Myocyte (in vitro differentiated cells): ENCODE results near the gene NUMA1. TPM values are rescaled to one million over a fixed set of nuclear protein-coding genes. Genes with fewer than 3 reads are reported as not detected.

Experiments
- DNase-seq: peaks from one replicate; pipeline ENCODE4 v3.0.0-alpha.2; 2012; ENCODE audit warnings: low read depth
- polyA plus RNA-seq: library from polyadenylated mRNA; unstranded; fragments of >200 nt; gene quantifications from one replicate; pipeline ENCODE4 v1.2.1, GENCODE V29; 2012; ENCODE audit warnings: missing spikeins
- total RNA-seq: library from RNA; depleted of rRNA; stranded (reverse); fragments of >200 nt; gene quantifications from 2 replicates; pipeline ENCODE4 v1.2.3, GENCODE V29; 2014

The NUMA1 gene
- total RNA-seq, result 177 and 218 TPM in 2 replicates
- polyA plus RNA-seq, result 115 TPM

GRCh38 chr11:72080326-72081183, at the start of gene NUMA1, which contains the start of gene LRRC51:
Gene NUMA1, minus strand, starts transcription at chr11:72080542. Its CDS starts 44,599 bp downstream, at chr11:72035943.
Gene LRRC51, plus strand, starts transcription at chr11:72080850. Its CDS starts 8,234 bp downstream, at chr11:72089084.
- DNase-seq, result peak; percentile 100

GRCh38 chr11:72129381-72129780, 49.0 kb upstream of the NUMA1 start:
- no peak for DNase-seq

- no peak for DNase-seq
Measured at GRCh38 chr11:72127923-72128322, 47.6 kb upstream of the NUMA1 start.

GRCh38 chr11:72125956-72126355, 45.6 kb upstream of the NUMA1 start:
- no peak for DNase-seq

- DNase-seq, result no peak
Measured at GRCh38 chr11:72124046-72124445, 43.7 kb upstream of the NUMA1 start.

- no peak for DNase-seq
Measured at GRCh38 chr11:72123117-72123653, 42.8 kb upstream of the NUMA1 start.

- no peak for DNase-seq
Measured at GRCh38 chr11:72122607-72123006, 42.3 kb upstream of the NUMA1 start.

- no peak for DNase-seq
Measured at GRCh38 chr11:72120930-72121329, 40.6 kb upstream of the NUMA1 start.

GRCh38 chr11:72119198-72119597, 38.9 kb upstream of the NUMA1 start:
- no peak for DNase-seq

- DNase-seq, result no peak
Measured at GRCh38 chr11:72116019-72116755, 35.8 kb upstream of the NUMA1 start.

GRCh38 chr11:72114570-72114969, 34.2 kb upstream of the NUMA1 start:
- DNase-seq, result no peak

GRCh38 chr11:72112978-72113808, 32.9 kb upstream of the NUMA1 start:
- DNase-seq, result peak; percentile 7

- DNase-seq, result peak; percentile 100
Measured at GRCh38 chr11:72112143-72112977, 32.0 kb upstream of the NUMA1 start, which contains the start of gene ANAPC15. Gene ANAPC15, minus strand, starts transcription at chr11:72112695. Its CDS starts 1,419 bp downstream, at chr11:72111276.

- DNase-seq, result no peak
Measured at GRCh38 chr11:72111300-72112142, 31.2 kb upstream of the NUMA1 start.

- DNase-seq, result no peak
Measured at GRCh38 chr11:72105888-72106287, 25.5 kb upstream of the NUMA1 start, which contains the start of gene TOMT. Gene TOMT, plus strand, starts transcription at chr11:72105924. Its CDS starts 28 bp downstream, at chr11:72105952.

- no peak for DNase-seq
Measured at GRCh38 chr11:72103754-72104167, 23.4 kb upstream of the NUMA1 start.

- peak; percentile 99 for DNase-seq
Measured at GRCh38 chr11:72102946-72103753, 22.8 kb upstream of the NUMA1 start, which contains the start of gene LAMTOR1. Gene LAMTOR1, minus strand, starts transcription at chr11:72103297. Its CDS starts 73 bp downstream, at chr11:72103224.

- DNase-seq, result no peak
Measured at GRCh38 chr11:72102631-72102945, 22.2 kb upstream of the NUMA1 start.
